Type B pancreatic cell (in vitro differentiated cells): Measurements from ENCODE around the gene TTC9B. TPM values are rescaled to one million over a fixed set of nuclear protein-coding genes. Genes with fewer than 3 reads are reported as not detected.
A peak's percentile ranks its signal among the peaks of the same experiment; 100 is the strongest.

Source experiments
- DNase-seq: peaks from one replicate; pipeline ENCODE4 v3.0.0; 2021; ENCODE audit warnings: mixed read lengths; ENCODE audit not compliant: unreplicated experiment; ENCODE audit errors: extremely low spot score
- H3K27ac Mint-ChIP-seq: 2 replicates; pipeline ENCODE4 v1.8.0; 2021; ENCODE audit warnings: mild to moderate bottlenecking, mixed read lengths
- H3K27me3 Mint-ChIP-seq: 2 replicates; pipeline ENCODE4 v1.8.0; 2021; ENCODE audit warnings: mixed read lengths
- H3K36me3 Mint-ChIP-seq: 2 replicates; pipeline ENCODE4 v1.8.0; 2021; ENCODE audit warnings: mixed read lengths
- H3K4me1 Mint-ChIP-seq: one replicate; pipeline ENCODE4 v1.8.0; 2021; ENCODE audit warnings: mixed read lengths; ENCODE audit not compliant: unreplicated experiment
- H3K4me3 Mint-ChIP-seq: 2 replicates; pipeline ENCODE4 v1.8.0; 2021; ENCODE audit warnings: mild to moderate bottlenecking, mixed read lengths
- H3K9me3 Mint-ChIP-seq: 2 replicates; pipeline ENCODE4 v1.8.0; 2021; ENCODE audit warnings: mixed read lengths
- total RNA-seq: library from RNA; stranded (reverse); gene quantifications from 2 replicates; pipeline ENCODE4 v1.2.1, GENCODE V29; 2021; ENCODE audit warnings: low replicate concordance
- TF ChIP-seq, protein P1 (sequence below): fragments of 200-600 bp; sonication (generic); conservative IDR thresholded peaks from 2 replicates; pipeline ENCODE4 v1.5.0; 2021; ENCODE audit warnings: antibody characterized with exemption, mild to moderate bottlenecking

TTC9B gene
- total RNA-seq, 1 donor from 2014 or later = 0.39 TPM

DNA sequence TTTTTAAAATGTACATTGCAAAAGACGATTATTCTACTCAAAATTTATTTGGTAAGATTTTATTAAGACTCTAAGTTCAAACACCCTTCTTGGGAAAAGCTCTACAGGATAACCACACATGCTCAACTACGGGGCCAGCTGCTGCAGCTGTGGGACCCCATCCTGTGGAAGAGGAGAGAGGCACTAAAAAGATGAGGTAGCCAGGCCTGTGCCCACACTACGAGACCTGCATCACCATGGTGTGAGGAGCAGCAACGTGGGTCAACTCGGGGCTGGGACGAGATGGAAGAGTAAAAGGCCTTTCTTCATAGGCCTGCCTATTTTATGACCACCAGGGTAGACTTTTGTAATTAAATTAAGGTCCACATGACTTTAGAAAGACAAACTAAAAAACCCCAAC lies 12.9 kb upstream of the TTC9B start:
- Mint-ChIP-seq H3K27me3 (peaks cover 9% of the 10 kb centered on the region), H3K36me3 (no peaks in the 10 kb centered on the region), H3K4me3 (peak overlapping the region; percentile 30), H3K27ac (peak overlapping the region; percentile 10), H3K4me1 (peaks cover 16% of the 10 kb centered on the region), H3K9me3 (no peaks in the 10 kb centered on the region)
- TF ChIP-seq, protein P1, sequence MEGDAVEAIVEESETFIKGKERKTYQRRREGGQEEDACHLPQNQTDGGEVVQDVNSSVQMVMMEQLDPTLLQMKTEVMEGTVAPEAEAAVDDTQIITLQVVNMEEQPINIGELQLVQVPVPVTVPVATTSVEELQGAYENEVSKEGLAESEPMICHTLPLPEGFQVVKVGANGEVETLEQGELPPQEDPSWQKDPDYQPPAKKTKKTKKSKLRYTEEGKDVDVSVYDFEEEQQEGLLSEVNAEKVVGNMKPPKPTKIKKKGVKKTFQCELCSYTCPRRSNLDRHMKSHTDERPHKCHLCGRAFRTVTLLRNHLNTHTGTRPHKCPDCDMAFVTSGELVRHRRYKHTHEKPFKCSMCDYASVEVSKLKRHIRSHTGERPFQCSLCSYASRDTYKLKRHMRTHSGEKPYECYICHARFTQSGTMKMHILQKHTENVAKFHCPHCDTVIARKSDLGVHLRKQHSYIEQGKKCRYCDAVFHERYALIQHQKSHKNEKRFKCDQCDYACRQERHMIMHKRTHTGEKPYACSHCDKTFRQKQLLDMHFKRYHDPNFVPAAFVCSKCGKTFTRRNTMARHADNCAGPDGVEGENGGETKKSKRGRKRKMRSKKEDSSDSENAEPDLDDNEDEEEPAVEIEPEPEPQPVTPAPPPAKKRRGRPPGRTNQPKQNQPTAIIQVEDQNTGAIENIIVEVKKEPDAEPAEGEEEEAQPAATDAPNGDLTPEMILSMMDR = no peak
- no peak for DNase-seq

DNA sequence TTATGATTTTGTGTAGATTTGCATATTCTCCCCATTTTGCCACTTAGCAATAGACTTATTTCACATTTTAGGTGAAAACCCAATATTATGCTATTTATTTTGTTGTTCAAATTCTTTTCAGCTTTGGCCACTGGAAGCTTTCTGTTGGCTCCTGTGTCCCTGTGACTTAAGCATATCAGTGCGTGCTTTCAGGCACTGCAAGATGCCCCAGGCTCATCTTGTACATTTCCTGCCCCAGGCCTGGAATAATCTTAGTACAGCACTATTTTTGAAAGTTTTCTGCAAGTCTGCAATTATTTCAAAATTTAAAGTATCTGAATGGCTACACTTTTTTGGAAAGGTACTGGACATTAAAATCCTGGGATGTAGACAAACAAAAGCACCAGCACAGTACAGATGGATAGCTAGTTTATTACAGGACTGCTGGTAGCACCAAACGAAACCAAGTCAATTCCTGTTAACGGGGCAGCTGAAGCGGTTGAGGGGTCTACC lies 11.8 kb upstream of the TTC9B start:
- H3K27me3 Mint-ChIP-seq = peaks cover 18% of the 10 kb centered on the region
- H3K9me3 Mint-ChIP-seq = no peaks in the 10 kb centered on the region
- DNase-seq = no peak
- no peak overlapping the region for H3K4me3 Mint-ChIP-seq
- peaks cover 16% of the 10 kb centered on the region for H3K4me1 Mint-ChIP-seq
- TF ChIP-seq, protein P1 = no peak
- peaks cover 6% of the 10 kb centered on the region for H3K36me3 Mint-ChIP-seq
- no peak overlapping the region for H3K27ac Mint-ChIP-seq

DNA sequence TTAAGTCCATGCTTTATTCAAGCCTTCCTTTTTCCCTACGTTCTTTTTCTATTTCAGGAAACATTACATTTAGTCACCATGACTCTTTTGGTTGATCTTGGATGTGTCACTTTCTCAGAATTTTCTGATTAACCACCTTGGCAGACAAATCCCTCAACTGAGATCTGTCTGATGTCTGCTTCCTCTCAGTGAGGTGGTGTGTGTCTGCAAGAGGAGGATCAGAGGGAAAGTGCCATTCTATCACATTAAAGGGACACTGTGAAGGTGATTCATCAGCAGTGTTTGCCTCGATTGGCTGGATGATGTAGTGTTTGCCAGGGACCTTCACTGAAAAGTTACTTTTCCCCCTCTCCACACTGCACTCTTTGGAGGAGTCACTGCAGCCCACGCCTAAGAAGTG lies 11.3 kb upstream of the TTC9B start:
- Mint-ChIP-seq H3K27me3 (peaks cover 22% of the 10 kb centered on the region), H3K4me3 (no peak overlapping the region), H3K36me3 (peaks cover 6% of the 10 kb centered on the region), H3K9me3 (no peaks in the 10 kb centered on the region), H3K4me1 (peaks cover 16% of the 10 kb centered on the region), H3K27ac (no peak overlapping the region)
- no peak for DNase-seq
- TF ChIP-seq, protein P1 = no peak

DNA sequence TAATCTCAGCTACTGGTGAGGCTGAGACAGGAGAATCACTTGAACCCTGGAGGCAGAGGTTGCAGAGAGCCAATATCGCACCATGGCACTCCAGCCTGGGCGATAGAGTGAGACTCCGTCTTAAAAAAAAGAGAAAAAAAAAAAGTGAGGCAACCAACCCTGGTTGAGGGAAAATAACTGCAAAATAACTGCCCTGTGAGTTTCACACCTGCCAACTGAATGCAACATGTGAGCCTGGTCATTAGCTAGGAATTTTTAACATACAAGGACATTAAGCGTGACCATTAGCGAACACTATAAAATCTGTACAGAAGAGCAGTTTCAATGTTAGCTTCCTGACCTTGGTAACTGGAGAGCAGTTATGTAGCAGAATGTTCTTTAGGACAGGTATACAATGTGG lies 10.7 kb upstream of the TTC9B start:
- Mint-ChIP-seq H3K27me3 (peaks cover 28% of the 10 kb centered on the region), H3K4me1 (peaks cover 16% of the 10 kb centered on the region), H3K4me3 (no peak overlapping the region), H3K9me3 (no peaks in the 10 kb centered on the region), H3K27ac (no peak overlapping the region), H3K36me3 (peaks cover 6% of the 10 kb centered on the region)
- TF ChIP-seq, protein P1 = no peak
- DNase-seq = no peak

DNA sequence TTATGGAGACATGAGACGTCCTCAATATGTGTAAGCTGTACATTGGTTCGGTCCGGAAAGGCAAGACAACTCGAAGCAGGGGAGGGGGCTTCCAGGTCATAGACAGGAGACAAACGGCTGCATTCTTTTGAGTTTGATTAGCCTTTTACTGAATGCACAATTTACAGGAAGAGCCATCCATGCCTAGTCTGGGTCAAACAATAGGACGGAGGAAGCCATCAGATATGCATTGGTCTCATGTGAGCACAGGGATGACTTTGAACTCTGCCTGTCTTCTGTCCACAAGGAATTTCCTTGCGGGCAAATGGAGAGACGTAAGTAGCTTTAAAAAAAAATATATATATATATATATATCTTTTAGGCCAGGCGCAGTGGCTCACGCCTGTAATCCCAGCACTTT lies 10.2 kb upstream of the TTC9B start:
- H3K4me3 Mint-ChIP-seq = no peak overlapping the region
- no peak overlapping the region for H3K27ac Mint-ChIP-seq
- TF ChIP-seq, protein P1 = no peak
- H3K9me3 Mint-ChIP-seq = no peaks in the 10 kb centered on the region
- no peak for DNase-seq
- peaks cover 6% of the 10 kb centered on the region for H3K36me3 Mint-ChIP-seq
- H3K27me3 Mint-ChIP-seq = peaks cover 28% of the 10 kb centered on the region
- H3K4me1 Mint-ChIP-seq = peaks cover 16% of the 10 kb centered on the region
